Neural cell (in vitro differentiated cells): ENCODE results near the gene GPC5. TPM values are rescaled to one million over a fixed set of nuclear protein-coding genes. Genes with fewer than 3 reads are reported as not detected.

Experiments used
- H2AFZ ChIP-seq: fragments of 200-600, 300-800 bp; sonication (generic), shearing (Covaris generic); 2 replicates; pipeline ENCODE4 v1.6.0; 2014; ENCODE audit warnings: low read depth, mild to moderate bottlenecking, antibody characterized with exemption, low read length, moderate library complexity
- H3F3A ChIP-seq: fragments of 200-600 bp; shearing (Covaris generic); 2 replicates; pipeline ENCODE4 v1.6.1; 2016; ENCODE audit warnings: mild to moderate bottlenecking, moderate library complexity, mixed read lengths, antibody characterized with exemption, low read length; ENCODE audit not compliant: insufficient read depth, poor library complexity, severe bottlenecking
- H3K27ac ChIP-seq: fragments of 200-600, 300-800 bp; sonication (generic), shearing (Covaris generic); 2 replicates; pipeline ENCODE4 v1.5.1; 2014; ENCODE audit warnings: mild to moderate bottlenecking, low read length, moderate library complexity
- H3K27me3 ChIP-seq: fragments of 300-800, 200-600 bp; sonication (generic), shearing (Covaris generic); 2 replicates; pipeline ENCODE4 v1.6.0; 2014; ENCODE audit warnings: mild to moderate bottlenecking, low read depth, low read length, moderate library complexity; ENCODE audit not compliant: insufficient read depth
- H3K36me3 ChIP-seq: fragments of 300-800, 200-600 bp; sonication (generic), shearing (Covaris generic); 2 replicates; pipeline ENCODE4 v1.5.1; 2014; ENCODE audit warnings: mild to moderate bottlenecking, antibody characterized with exemption, low read length, moderate library complexity; ENCODE audit not compliant: insufficient read depth
- H3K4me2 ChIP-seq: fragments of 300-800, 200-600 bp; sonication (generic), shearing (Covaris generic); 2 replicates; pipeline ENCODE4 v1.6.0; 2014; ENCODE audit warnings: mild to moderate bottlenecking, low read length
- H3K4me3 ChIP-seq: fragments of 300-800, 200-600 bp; sonication (generic), shearing (Covaris generic); 2 replicates; pipeline ENCODE4 v1.5.1; 2014; ENCODE audit warnings: mild to moderate bottlenecking, low read length, moderate library complexity
- H3K79me2 ChIP-seq: fragments of 200-600 bp; shearing (Covaris generic); replicated peaks from 2 replicates; pipeline ENCODE4 v1.6.0; 2014; ENCODE audit warnings: mild to moderate bottlenecking, low read length, moderate library complexity; ENCODE audit not compliant: insufficient read depth
- H3K9ac ChIP-seq: fragments of 300-800, 200-600 bp; sonication (generic), shearing (Covaris generic); 2 replicates; pipeline ENCODE4 v1.6.1; 2016; ENCODE audit warnings: mild to moderate bottlenecking, low read length, mixed read lengths
- H3K9me2 ChIP-seq: fragments of 200-600 bp; shearing (Covaris generic); 2 replicates; pipeline ENCODE4 v1.6.1; 2016; ENCODE audit warnings: mild to moderate bottlenecking, low read length, mixed read lengths; ENCODE audit not compliant: insufficient read depth
- H3K9me3 ChIP-seq: fragments of 200-600, 300-800 bp; sonication (generic), shearing (Covaris generic); 2 replicates; pipeline ENCODE4 v1.6.1; 2016; ENCODE audit warnings: mild to moderate bottlenecking, mixed run types, low read length, moderate library complexity, mixed read lengths
- H4K20me1 ChIP-seq: fragments of 200-600 bp; shearing (Covaris generic); 2 replicates; pipeline ENCODE4 v1.6.1; 2016; ENCODE audit warnings: mild to moderate bottlenecking, mixed run types; ENCODE audit not compliant: insufficient read depth
- EP300 ChIP-seq: fragments of 450-650 bp; conservative IDR thresholded peaks from 2 replicates; pipeline ENCODE4 v1.6.1; 2014; ENCODE audit warnings: antibody characterized with exemption, mild to moderate bottlenecking, moderate library complexity; ENCODE audit not compliant: poor library complexity, severe bottlenecking
- EZH2 ChIP-seq: fragments of 200-600, 300-800 bp; shearing (Covaris generic), sonication (generic); IDR thresholded peaks from 2 replicates; pipeline ENCODE4 v1.6.1; 2014; ENCODE audit warnings: antibody characterized with exemption, low read length, borderline replicate concordance, mild to moderate bottlenecking; ENCODE audit not compliant: insufficient read depth, poor library complexity, severe bottlenecking
- MXI1 ChIP-seq: fragments of 450-650 bp; conservative IDR thresholded peaks from 2 replicates; pipeline ENCODE4 v1.6.1; 2014; ENCODE audit warnings: antibody characterized with exemption, mild to moderate bottlenecking; ENCODE audit not compliant: poor library complexity, severe bottlenecking
- POLR2AphosphoS5 ChIP-seq: IDR thresholded peaks from 2 replicates; pipeline ENCODE4 v1.6.1; 2012
- RAD21 ChIP-seq: fragments of 450-650 bp; conservative IDR thresholded peaks from 2 replicates; pipeline ENCODE4 v1.6.1; 2014; ENCODE audit warnings: antibody characterized with exemption, mild to moderate bottlenecking, moderate library complexity
- SMC3 ChIP-seq: fragments of 450-650 bp; conservative IDR thresholded peaks from 2 replicates; pipeline ENCODE4 v1.6.1; 2014; ENCODE audit warnings: antibody characterized with exemption, mild to moderate bottlenecking, moderate library complexity; ENCODE audit not compliant: poor library complexity
- TAF1 ChIP-seq: IDR thresholded peaks from 2 replicates; pipeline ENCODE4 v1.6.1; 2012; ENCODE audit warnings: low read depth
- polyA plus RNA-seq: library from polyadenylated mRNA; depleted of rRNA; stranded (reverse); fragments of >200 nt; gene quantifications from 2 replicates; pipeline ENCODE4 v1.2.3, GENCODE V29; 2014
- TF ChIP-seq, protein P1 (sequence below): IDR thresholded peaks from 2 replicates; pipeline ENCODE4 v1.6.1; 2012; ENCODE audit warnings: borderline replicate concordance
- TF ChIP-seq, protein P2 (sequence below): fragments of 450-650 bp; IDR thresholded peaks from 2 replicates; pipeline ENCODE4 v1.5.1; 2014; ENCODE audit warnings: antibody characterized with exemption, mild to moderate bottlenecking, moderate library complexity; ENCODE audit not compliant: poor library complexity, severe bottlenecking

Gene GPC5
- polyA plus RNA-seq, 1 donor from 2014 or later, result 5.0 TPM

DNA sequence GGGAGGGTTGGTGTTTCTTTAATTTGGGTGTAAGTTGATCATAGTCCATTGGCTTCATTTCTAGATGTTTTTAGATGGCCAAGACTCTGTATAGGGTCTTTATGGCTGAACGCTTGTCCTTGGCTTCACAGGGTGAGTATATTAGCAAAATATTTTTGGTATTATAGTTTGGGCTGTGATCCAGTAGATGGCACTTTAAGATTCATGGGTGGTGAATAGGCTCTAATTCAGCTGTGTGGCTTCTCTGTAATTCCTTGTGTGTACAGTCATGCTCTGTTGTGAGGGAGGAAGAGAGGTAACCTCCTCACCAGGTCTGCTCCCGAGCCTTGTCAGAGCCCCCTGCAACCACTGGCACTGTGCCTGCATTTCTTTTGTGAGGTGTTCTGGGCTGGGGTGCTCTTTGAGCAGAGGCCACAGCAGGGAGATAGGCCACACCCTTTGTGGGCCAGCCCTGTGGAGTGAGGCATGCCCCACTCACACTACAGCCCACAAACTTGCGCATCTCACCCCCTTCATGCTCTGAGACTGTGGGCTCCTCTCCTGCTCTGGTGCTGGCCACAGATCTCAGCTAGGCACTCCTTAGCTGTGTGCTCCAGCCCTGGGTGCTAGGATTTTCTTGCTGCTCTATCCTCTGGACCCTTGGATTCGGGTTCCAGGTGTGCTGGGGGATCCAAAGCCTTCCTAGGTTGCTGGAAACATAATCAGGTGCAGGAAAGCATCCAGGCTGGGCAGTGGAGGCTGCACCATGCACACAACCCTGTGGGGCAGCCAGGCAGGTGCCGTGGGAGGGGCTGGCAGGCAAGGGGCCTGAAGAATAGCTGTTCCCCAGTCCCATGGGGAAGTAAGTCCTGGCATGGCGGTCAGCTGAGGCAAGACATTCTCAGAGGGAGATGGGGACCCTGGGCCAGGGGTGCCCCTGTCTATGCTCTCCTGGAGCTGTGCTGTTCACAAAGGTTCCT lies 193.9 kb downstream of the GPC5 start:
- Histone ChIP-seq H3K4me3 (no peak overlapping the region), H4K20me1 (no peaks in the 10 kb centered on the region), H3K27me3 (no peaks in the 10 kb centered on the region), H2AFZ (no peak overlapping the region), H3K36me3 (no peaks in the 10 kb centered on the region), H3K4me2 (no peak overlapping the region), H3K9ac (no peak overlapping the region), H3K79me2 (no peaks in the 10 kb centered on the region), H3F3A (no peaks in the 10 kb centered on the region), H3K9me3 (no peaks in the 10 kb centered on the region), H3K27ac (no peak overlapping the region), H3K9me2 (no peaks in the 10 kb centered on the region)
- TF ChIP-seq POLR2AphosphoS5 (no peak), SMC3 (no peak), RAD21 (no peak), TAF1 (no peak), EZH2 (no peak), MXI1 (no peak), EP300 (no peak)
- TF ChIP-seq, protein P1, sequence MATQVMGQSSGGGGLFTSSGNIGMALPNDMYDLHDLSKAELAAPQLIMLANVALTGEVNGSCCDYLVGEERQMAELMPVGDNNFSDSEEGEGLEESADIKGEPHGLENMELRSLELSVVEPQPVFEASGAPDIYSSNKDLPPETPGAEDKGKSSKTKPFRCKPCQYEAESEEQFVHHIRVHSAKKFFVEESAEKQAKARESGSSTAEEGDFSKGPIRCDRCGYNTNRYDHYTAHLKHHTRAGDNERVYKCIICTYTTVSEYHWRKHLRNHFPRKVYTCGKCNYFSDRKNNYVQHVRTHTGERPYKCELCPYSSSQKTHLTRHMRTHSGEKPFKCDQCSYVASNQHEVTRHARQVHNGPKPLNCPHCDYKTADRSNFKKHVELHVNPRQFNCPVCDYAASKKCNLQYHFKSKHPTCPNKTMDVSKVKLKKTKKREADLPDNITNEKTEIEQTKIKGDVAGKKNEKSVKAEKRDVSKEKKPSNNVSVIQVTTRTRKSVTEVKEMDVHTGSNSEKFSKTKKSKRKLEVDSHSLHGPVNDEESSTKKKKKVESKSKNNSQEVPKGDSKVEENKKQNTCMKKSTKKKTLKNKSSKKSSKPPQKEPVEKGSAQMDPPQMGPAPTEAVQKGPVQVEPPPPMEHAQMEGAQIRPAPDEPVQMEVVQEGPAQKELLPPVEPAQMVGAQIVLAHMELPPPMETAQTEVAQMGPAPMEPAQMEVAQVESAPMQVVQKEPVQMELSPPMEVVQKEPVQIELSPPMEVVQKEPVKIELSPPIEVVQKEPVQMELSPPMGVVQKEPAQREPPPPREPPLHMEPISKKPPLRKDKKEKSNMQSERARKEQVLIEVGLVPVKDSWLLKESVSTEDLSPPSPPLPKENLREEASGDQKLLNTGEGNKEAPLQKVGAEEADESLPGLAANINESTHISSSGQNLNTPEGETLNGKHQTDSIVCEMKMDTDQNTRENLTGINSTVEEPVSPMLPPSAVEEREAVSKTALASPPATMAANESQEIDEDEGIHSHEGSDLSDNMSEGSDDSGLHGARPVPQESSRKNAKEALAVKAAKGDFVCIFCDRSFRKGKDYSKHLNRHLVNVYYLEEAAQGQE, result no peak
- TF ChIP-seq, protein P2, sequence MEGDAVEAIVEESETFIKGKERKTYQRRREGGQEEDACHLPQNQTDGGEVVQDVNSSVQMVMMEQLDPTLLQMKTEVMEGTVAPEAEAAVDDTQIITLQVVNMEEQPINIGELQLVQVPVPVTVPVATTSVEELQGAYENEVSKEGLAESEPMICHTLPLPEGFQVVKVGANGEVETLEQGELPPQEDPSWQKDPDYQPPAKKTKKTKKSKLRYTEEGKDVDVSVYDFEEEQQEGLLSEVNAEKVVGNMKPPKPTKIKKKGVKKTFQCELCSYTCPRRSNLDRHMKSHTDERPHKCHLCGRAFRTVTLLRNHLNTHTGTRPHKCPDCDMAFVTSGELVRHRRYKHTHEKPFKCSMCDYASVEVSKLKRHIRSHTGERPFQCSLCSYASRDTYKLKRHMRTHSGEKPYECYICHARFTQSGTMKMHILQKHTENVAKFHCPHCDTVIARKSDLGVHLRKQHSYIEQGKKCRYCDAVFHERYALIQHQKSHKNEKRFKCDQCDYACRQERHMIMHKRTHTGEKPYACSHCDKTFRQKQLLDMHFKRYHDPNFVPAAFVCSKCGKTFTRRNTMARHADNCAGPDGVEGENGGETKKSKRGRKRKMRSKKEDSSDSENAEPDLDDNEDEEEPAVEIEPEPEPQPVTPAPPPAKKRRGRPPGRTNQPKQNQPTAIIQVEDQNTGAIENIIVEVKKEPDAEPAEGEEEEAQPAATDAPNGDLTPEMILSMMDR, result no peak

DNA sequence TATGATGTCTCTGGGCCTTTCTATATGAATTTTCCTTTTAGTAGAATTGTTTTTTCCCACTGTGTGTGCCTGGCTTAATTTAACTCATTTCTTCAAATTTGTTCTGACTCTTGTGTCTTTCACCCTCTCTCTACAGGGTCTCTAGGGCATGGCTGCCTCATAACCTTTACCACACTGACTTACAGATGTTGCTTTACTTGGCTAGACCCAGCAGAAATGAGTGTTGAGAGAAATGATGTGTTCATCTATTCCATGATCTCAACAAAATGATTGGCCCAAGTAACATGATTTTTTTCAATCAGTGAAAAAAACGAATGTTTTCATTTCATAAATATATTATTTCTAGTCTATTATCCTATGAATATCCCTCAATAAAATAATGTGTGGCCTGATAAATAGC lies 195.0 kb downstream of the GPC5 start:
- no peaks in the 10 kb centered on the region for H3K9me2 ChIP-seq
- H3K9me3 ChIP-seq, result no peaks in the 10 kb centered on the region
- no peak overlapping the region for H3K4me2 ChIP-seq
- H3K4me3 ChIP-seq, result no peak overlapping the region
- H4K20me1 ChIP-seq, result no peaks in the 10 kb centered on the region
- H2AFZ ChIP-seq, result no peak overlapping the region
- no peak for TF ChIP-seq EP300
- TF ChIP-seq EZH2, result no peak
- no peak for TF ChIP-seq SMC3
- H3K36me3 ChIP-seq, result no peaks in the 10 kb centered on the region
- no peaks in the 10 kb centered on the region for H3K27me3 ChIP-seq
- H3K27ac ChIP-seq, result no peak overlapping the region
- no peak overlapping the region for H3K9ac ChIP-seq
- no peaks in the 10 kb centered on the region for H3K79me2 ChIP-seq
- no peaks in the 10 kb centered on the region for H3F3A ChIP-seq
